Measurements from ENCODE around the gene NKIRAS1.
"Not testable (repeated sequence)": the region's sequence is repeated elsewhere in the genome, so short reads cannot be mapped to it uniquely, and the experiment has no call there.

Gene NKIRAS1

GRCh38 chr3:23867400-23867799, 49.4 kb downstream of the NKIRAS1 start:
- no peak for DNase-seq

- no peak for DNase-seq
These were observed 51.0 kb downstream of the NKIRAS1 start for GRCh38 chr3:23865595-23866396.

DNA sequence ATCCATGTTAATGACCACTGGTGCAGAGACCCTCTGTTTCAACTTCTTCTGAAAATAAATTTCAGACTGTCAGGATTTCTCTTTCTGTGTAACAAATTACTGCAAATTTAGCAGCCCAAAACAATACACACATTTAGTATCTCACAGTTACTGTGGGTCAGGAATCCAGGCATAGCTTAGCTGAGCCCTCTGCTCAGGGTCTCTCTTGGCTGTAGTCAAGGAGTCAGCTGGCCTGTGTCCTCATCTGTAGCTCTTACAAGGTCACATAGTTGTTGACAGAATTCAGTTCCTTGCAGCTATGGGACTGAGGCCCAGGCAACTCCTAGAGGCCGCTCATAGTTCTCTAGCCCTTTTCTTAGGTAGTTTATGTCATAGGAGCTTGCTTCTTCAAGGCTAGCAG, 51.9 kb downstream of the NKIRAS1 start:
- DNase-seq, result no peak

DNA sequence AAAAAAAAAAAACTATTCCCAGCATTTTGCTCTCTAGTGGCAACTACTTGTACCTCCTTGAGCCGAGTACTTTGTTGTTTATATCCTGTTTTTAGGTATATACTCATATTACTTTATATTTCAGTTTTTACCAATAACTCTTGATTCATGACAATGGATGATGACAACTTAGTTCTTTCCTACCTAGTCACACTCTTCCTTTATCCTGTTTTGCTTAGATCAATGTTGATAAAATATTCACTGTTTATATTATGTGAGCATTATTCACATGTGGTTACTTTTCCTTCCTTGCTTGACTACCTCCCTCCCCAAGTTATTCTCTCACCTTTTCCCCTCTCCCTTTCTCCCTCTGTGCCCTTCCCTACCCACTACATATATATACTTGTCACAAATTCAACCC, 53.7 kb downstream of the NKIRAS1 start:
- no peak for DNase-seq

DNA sequence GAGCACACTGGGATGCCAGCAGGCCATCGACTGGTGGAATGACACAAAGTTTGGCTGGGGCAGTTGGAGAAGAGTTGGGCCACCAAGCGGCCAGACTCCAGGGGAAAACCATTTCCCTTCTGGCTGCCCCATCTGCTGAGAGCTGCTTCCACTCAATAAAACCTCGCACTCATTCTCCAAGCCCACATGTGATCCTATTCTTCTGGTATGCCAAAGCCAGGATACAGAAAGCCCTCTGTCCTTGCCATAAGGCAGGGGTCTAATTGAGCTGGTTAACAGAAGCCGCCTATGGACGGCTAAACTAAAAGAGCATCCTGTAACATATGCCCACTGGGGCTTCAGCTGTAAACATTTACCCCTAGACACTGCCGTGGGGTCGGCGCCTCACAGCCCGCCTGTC, 55.1 kb downstream of the NKIRAS1 start:
- no peak for DNase-seq

DNA sequence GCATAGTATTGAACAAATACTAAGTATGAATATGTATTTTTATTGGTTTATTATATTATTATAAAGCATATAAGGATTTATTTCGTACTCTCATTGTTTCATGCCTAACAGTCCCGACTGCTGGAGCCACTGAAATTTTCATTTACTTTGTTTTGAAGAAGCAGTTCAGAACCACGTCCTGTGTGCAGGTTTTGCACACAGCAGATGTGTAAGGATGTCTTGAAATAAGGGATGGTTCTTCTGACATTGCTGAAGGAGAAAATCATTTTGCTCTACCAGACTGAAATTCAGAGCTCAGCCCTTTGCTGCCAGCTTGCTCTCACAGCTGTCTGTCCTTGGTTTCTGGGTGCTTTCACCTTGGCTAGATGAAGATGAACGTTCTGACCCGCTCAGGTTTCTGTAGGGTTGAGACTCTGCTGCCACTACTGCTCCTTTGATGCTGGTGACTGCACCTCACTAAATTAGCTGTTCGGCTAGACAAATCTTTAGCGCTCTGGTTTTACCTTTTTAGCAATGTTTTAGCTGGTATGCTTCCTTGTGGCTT, 56.9 kb downstream of the NKIRAS1 start:
- DNase-seq, result no peak

- no peak for DNase-seq
These were observed 57.6 kb downstream of the NKIRAS1 start for GRCh38 chr3:23859012-23859743.

DNA sequence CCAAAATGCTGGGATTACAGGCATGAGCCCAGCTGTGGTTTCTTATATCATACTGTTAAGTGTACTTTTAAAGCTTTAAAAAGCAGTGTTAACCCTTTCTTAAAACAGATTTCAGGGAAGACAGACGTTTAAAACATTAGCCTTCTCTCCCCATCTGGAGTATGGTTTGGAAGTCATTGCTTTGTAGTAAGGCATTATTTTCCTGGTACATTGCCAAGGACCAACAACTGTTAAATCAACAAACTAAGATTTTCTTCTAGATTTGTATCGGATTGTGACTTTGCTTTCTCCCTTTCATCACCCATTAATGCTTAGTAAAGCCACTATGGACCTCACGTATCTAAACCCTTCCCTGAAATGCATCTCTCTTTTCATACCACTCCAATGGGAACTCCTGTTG, 60.5 kb downstream of the NKIRAS1 start:
- no peak for DNase-seq

- DNase-seq, result not testable (repeated sequence)
These were observed 67.3 kb downstream of the NKIRAS1 start for GRCh38 chr3:23849462-23849861.

- DNase-seq, result no peak
These were observed 71.2 kb downstream of the NKIRAS1 start for GRCh38 chr3:23845326-23846216.

- DNase-seq, result no peak
These were observed 72.9 kb downstream of the NKIRAS1 start for GRCh38 chr3:23843869-23844268.
